ENCODE data around the gene HELT. TPM values are rescaled to one million over a fixed set of nuclear protein-coding genes. Genes with fewer than 3 reads are reported as not detected.
A peak's percentile ranks its signal among the peaks of the same experiment; 100 is the strongest.

Gene HELT
- total and polyA plus RNA-seq, 2 of the 4 experiments (the other 2 are of a cell fraction) = not detected

DNA sequence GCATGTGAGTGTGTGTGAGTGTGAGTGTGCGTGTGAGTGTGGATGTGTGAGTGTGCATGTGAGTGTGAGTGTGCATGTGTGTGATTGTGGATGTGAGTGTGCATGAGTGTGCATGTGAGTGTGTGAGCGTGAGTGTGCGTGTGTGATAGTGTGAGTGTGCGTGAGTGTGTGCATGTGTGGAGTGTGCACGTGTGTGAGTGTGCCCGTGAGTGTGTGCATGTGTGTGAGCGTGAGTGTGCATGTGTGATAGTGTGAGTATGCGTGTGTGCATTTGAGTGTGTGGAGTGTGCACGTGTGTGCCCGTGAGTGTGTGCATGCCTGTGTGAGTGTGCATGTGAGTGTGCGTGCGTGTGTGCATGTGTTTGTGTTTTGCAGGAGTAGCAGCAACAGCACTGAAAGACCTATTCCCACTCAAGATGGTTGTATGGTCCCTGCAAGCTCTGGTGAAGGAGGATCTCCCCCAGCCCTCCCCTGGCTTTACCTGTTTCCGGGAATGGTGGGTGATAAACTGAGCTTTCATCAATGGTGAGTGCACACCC, 30.7 kb upstream of the HELT start:
- ATAC-seq (ENCODE audit: low read depth) (no peak), DNase-seq (no peak)
- Histone ChIP-seq H2AK5ac (ENCODE audit: low read depth, low read length) (no peak overlapping the region), H2BK20ac (ENCODE audit: low read depth, low read length) (no peak overlapping the region), H4K20me1 (ENCODE audit: insufficient read depth, low read length) (no peaks in the 10 kb centered on the region), H3K4me2 (ENCODE audit: low read depth, low read length) (no peak overlapping the region), H4K91ac (ENCODE audit: insufficient read depth, low read depth, low read length) (no peak overlapping the region), H3K14ac (replicated peaks; ENCODE audit: low read depth, low read length) (no peak overlapping the region), H4K8ac (ENCODE audit: low read depth in 2 of 2, low read length in 2 of 2) (no peak overlapping the region), H3K4ac (ENCODE audit: low read depth, low read length) (no peak overlapping the region), H3K56ac (ENCODE audit: extremely low read depth, insufficient read depth, low read length) (no peak overlapping the region), H3K27me3 (ENCODE audit: control insufficient read depth, insufficient read depth, low read length) (peaks cover 5% of the 10 kb centered on the region), H3K9ac (ENCODE audit: low read depth, low read length) (no peak overlapping the region), H3K18ac (ENCODE audit: low read depth, low read length) (no peak overlapping the region), H3K9me3 (ENCODE audit: control insufficient read depth, insufficient read depth, low read length) (no peaks in the 10 kb centered on the region), H3K79me1 (ENCODE audit: low read depth in 1 of 2, low read length in 2 of 2) (no peaks in the 10 kb centered on the region), H4K5ac (ENCODE audit: low read depth, low read length) (no peak overlapping the region), H2BK5ac (ENCODE audit: low read depth, low read length, poor library complexity, severe bottlenecking) (peak overlapping the region; percentile 39), H3K27ac (ENCODE audit: insufficient read depth, low read length) (no peak overlapping the region), H2AK9ac (replicated peaks; ENCODE audit: low read depth, low read length, poor library complexity) (no peak overlapping the region), H2BK120ac (ENCODE audit: low read depth, low read length) (no peak overlapping the region), H3K9me1 (ENCODE audit: insufficient read depth, low read length) (no peaks in the 10 kb centered on the region), H2BK15ac (ENCODE audit: low read depth, low read length) (no peak overlapping the region), H3K23ac (ENCODE audit: low read depth, low read length) (no peak overlapping the region), H2AFZ (replicated peaks; ENCODE audit: low read length, poor library complexity) (no peak overlapping the region), H3K36me3 (ENCODE audit: control insufficient read depth, insufficient read depth, low read length) (no peaks in the 10 kb centered on the region), H3K4me3 (ENCODE audit: insufficient read depth, low read depth, low read length) (no peak overlapping the region), H3K4me1 (ENCODE audit: control insufficient read depth, insufficient read depth, low read length) (no peaks in the 10 kb centered on the region)
- TF ChIP-seq SMC3 (IDR thresholded peaks at IDR 0.05; ENCODE audit: low read depth, low read length) = no peak
- TF ChIP-seq POLR2A (IDR thresholded peaks at IDR 0.05; ENCODE audit: low read depth, low read length) = no peak
- TF ChIP-seq MXI1 (IDR thresholded peaks at IDR 0.05; ENCODE audit: borderline replicate concordance, low read depth, low read length) = no peak
- TF ChIP-seq FOS (IDR thresholded peaks at IDR 0.05; ENCODE audit: low read depth, low read length) = no peak
- TF ChIP-seq MAZ (IDR thresholded peaks at IDR 0.05; ENCODE audit: borderline replicate concordance, low read depth, low read length) = no peak
- TF ChIP-seq RAD21 (IDR thresholded peaks at IDR 0.05; ENCODE audit: low read length) = no peak
- dilution Hi-C loops (cut with HindIII; ENCODE audit: low sequenced_read_pairs, unreplicated experiment) (no loop called here), intact Hi-C loops (cut with micrococcal nuclease) (no loop called here), in situ Hi-C loops (cut with MboI; ENCODE audit: low sequenced_read_pairs) (no loop called here)
- no TSS peak for BruUV-seq (replicated peaks)
- CTCF ChIA-PET = no interaction called here
- 82% methylated on average over 7 of the region's 13 CpGs; no CpG with 5 or more reads in 1 of the 2 experiments for WGBS, 2 experiments (ENCODE audit: extremely low coverage in 2 of 2, insufficient read length in 1 of 2)
- POLR2A ChIA-PET (ENCODE audit: unreplicated experiment) = no interaction called here
